K562 (cell line): ENCODE data around the gene IL7R. TPM values are rescaled to one million over a fixed set of nuclear protein-coding genes. Genes with fewer than 3 reads are reported as not detected.

Experiments
- ATAC-seq: fragments of 200-7000 bp; cut with Tn5 transposase; 3 replicates; pipeline ENCODE4 v1.9.1; 2020; ENCODE audit warnings: moderate library complexity
- BruUV-seq: library from RNA; stranded (reverse); fragments of 400-500 nt; replicated peaks from 2 replicates; lab custom pipeline; 2021; lab: Mats Ljungman, UMichigan
- CTCF ChIA-PET: fragments of 300-600 bp; formaldehyde crosslinking; extraction: SDS; loops from one replicate; lab custom pipeline; 2021; ENCODE audit warnings: low intra/inter-chr PET ratio; lab: Yijun Ruan, JAX
- POLR2A ChIA-PET: fragments of 300-600, 350-650 bp; sonication (Branson Sonifier 250); formaldehyde crosslinking; extraction: SDS; loops from one replicate; lab custom pipeline; 2021; ENCODE audit warnings: antibody characterized with exemption, inconsistent platforms; lab: Yijun Ruan, JAX
- DNase-seq, 4 experiments: peaks; one replicate each; pipeline versions ENCODE4 v3.0.0 to v3.0.0-alpha.2; 2011 to 2018; ENCODE audit warnings: low spot score in 3 of 4, mixed read lengths in 3 of 4; ENCODE audit errors: extremely low read depth in 1 of 4
- FAIRE-seq: peaks from 2 replicates; lab custom pipeline; 2011; peaks lifted over from hg19 to GRCh38; lab: Jason Lieb, UNC
- H2AFZ ChIP-seq: 2 replicates; pipeline ENCODE4 v1.6.0; 2011; ENCODE audit warnings: low read depth, low read length, control low read depth, inconsistent platforms
- H3K27ac ChIP-seq: fragments of 200-600 bp; 3 replicates; pipeline ENCODE4 v1.8.0; 2011; ENCODE audit warnings: low read depth, mild to moderate bottlenecking, control low read depth, inconsistent platforms, low read length, moderate library complexity, mixed read lengths; ENCODE audit errors: extremely low read depth
- H3K27me3 ChIP-seq, 2 experiments: fragments of 300-600 bp in 1 of 2; 2 replicates in 1 of 2; 3 replicates in 1 of 2; pipeline versions ENCODE4 v1.6.0 to v1.8.0; 2011; ENCODE audit warnings: inconsistent platforms in 2 of 2, low read length in 2 of 2, mild to moderate bottlenecking in 1 of 2, mixed read lengths in 1 of 2, moderate library complexity in 1 of 2; ENCODE audit not compliant: control insufficient read depth in 2 of 2, insufficient read depth in 2 of 2
- H3K36me3 ChIP-seq: fragments of 300-600 bp; 3 replicates; pipeline ENCODE4 v1.8.0; 2011; ENCODE audit warnings: mild to moderate bottlenecking, low read length, inconsistent platforms; ENCODE audit not compliant: control insufficient read depth, insufficient read depth
- H3K4me1 ChIP-seq, 2 experiments: fragments of 200-600 bp in 1 of 2; replicated peaks in 1 of 2; 2 replicates in 1 of 2; 3 replicates in 1 of 2; pipeline versions ENCODE4 v1.5.1 to v1.8.0; 2011; ENCODE audit warnings: inconsistent platforms in 2 of 2, low read length in 2 of 2, mild to moderate bottlenecking in 1 of 2, mixed read lengths in 1 of 2, moderate library complexity in 1 of 2; ENCODE audit not compliant: control insufficient read depth in 2 of 2, insufficient read depth in 2 of 2
- H3K4me2 ChIP-seq: 2 replicates; pipeline ENCODE4 v1.6.1; 2011; ENCODE audit warnings: low read length, control low read depth, inconsistent platforms, mixed read lengths; ENCODE audit not compliant: insufficient read depth
- H3K4me3 ChIP-seq: fragments of 200-600 bp; sonication (generic), shearing (Covaris generic); 2 replicates; pipeline ENCODE4 v1.5.1; 2016; ENCODE audit warnings: control low read depth, inconsistent platforms
- H3K79me2 ChIP-seq: fragments of 200-600 bp; 3 replicates; pipeline ENCODE4 v1.8.0; 2011; ENCODE audit warnings: low read length, inconsistent platforms; ENCODE audit not compliant: control insufficient read depth, insufficient read depth
- H3K9ac ChIP-seq, 2 experiments: 2 replicates each; pipeline versions ENCODE4 v1.6.0 to v1.6.1; 2011; ENCODE audit warnings: low read depth in 2 of 2, low read length in 2 of 2, control low read depth in 1 of 2, inconsistent platforms in 1 of 2, mild to moderate bottlenecking in 1 of 2, mixed read lengths in 1 of 2; ENCODE audit not compliant: insufficient read depth in 1 of 2
- H3K9me1 ChIP-seq: one replicate; pipeline ENCODE4 v1.6.0; 2011; ENCODE audit warnings: inconsistent platforms, mild to moderate bottlenecking, low read length, moderate library complexity; ENCODE audit not compliant: control insufficient read depth, insufficient read depth
- H3K9me3 ChIP-seq: replicated peaks from 2 replicates; pipeline ENCODE4 v1.5.1; 2011; ENCODE audit warnings: low read depth, low read length, inconsistent platforms; ENCODE audit not compliant: control insufficient read depth, insufficient read depth
- H4K20me1 ChIP-seq: replicated peaks from 2 replicates; pipeline ENCODE4 v1.6.1; 2011; ENCODE audit warnings: low read length, inconsistent platforms, mixed read lengths; ENCODE audit not compliant: control insufficient read depth, insufficient read depth
- BDP1 ChIP-seq: IDR thresholded peaks from 3 replicates; pipeline ENCODE4 v1.6.1; 2011; ENCODE audit not compliant: insufficient read length, insufficient read depth
- CBX5 ChIP-seq: IDR thresholded peaks from 2 replicates; pipeline ENCODE4 v1.6.1; 2014; ENCODE audit warnings: low read depth, borderline replicate concordance
- CEBPG ChIP-seq, 3 experiments: fragments of 200-800 bp in 1 of 3; sonication (Bioruptor generic) in 1 of 3; sonication (generic) in 1 of 3; formaldehyde crosslinking in 1 of 3; IDR thresholded peaks in 2 of 3; conservative IDR thresholded peaks in 1 of 3; 2 replicates each; pipeline versions ENCODE4 v1.6.1 to v1.8.0; 2016 to 2022; ENCODE audit warnings: missing compliant biosample characterization in 2 of 3, missing genetic modification characterization in 2 of 3, mild to moderate bottlenecking in 1 of 3, missing genetic modification reagents in 1 of 3
- CREB1 ChIP-seq, 2 experiments: sonication (generic) in 1 of 2; formaldehyde crosslinking in 1 of 2; IDR thresholded peaks; 2 replicates each; pipeline versions ENCODE4 v1.6.1 to v1.8.0; 2012 to 2022; ENCODE audit warnings: inconsistent platforms in 1 of 2, mild to moderate bottlenecking in 1 of 2, missing genetic modification reagents in 1 of 2, moderate library complexity in 1 of 2
- ELK3 ChIP-seq: fragments of 450-650 bp; formaldehyde crosslinking; IDR thresholded peaks from 2 replicates; pipeline ENCODE4 v1.4.0; 2020; ENCODE audit warnings: mild to moderate bottlenecking
- FOXO4 ChIP-seq: fragments of 450-650 bp; formaldehyde crosslinking; IDR thresholded peaks from 2 replicates; pipeline ENCODE4 v1.4.0; 2020; ENCODE audit warnings: mild to moderate bottlenecking, moderate library complexity
- HES1 ChIP-seq: fragments of 450-650 bp; IDR thresholded peaks from 2 replicates; pipeline ENCODE4 v1.6.1; 2016; ENCODE audit warnings: low read depth, mild to moderate bottlenecking, moderate library complexity
- MAFF ChIP-seq: IDR thresholded peaks from 2 replicates; pipeline ENCODE4 v1.6.1; 2012; ENCODE audit warnings: low read length, improper control_type of control experiment
- MBD1 ChIP-seq: fragments of 250-450 bp; sonication (Bioruptor Pico); IDR thresholded peaks from 2 replicates; pipeline ENCODE4 v1.8.0; 2022; ENCODE audit warnings: inconsistent platforms
- MTF1 ChIP-seq: fragments of 250-450 bp; sonication (Bioruptor Pico); IDR thresholded peaks from 2 replicates; pipeline ENCODE4 v1.9.0; 2021; ENCODE audit warnings: moderate library complexity, mild to moderate bottlenecking, inconsistent platforms, borderline replicate concordance
- NCOA2 ChIP-seq, 2 experiments: fragments of 450-650 bp; IDR thresholded peaks; 2 replicates each; pipeline ENCODE4 v1.6.1; 2018; ENCODE audit warnings: mild to moderate bottlenecking in 2 of 2, moderate library complexity in 1 of 2; ENCODE audit not compliant: partially characterized antibody in 2 of 2
- YBX1 ChIP-seq: fragments of 450-650 bp; IDR thresholded peaks from 2 replicates; pipeline ENCODE4 v1.7.1; 2016; ENCODE audit warnings: mild to moderate bottlenecking
- ZNF79 ChIP-seq: fragments of 250-450 bp; sonication (Bioruptor Pico); IDR thresholded peaks from 2 replicates; pipeline ENCODE4 v1.4.0; 2020; ENCODE audit warnings: low read depth, mild to moderate bottlenecking, moderate library complexity
- WGBS: fragments of 100-300 bp; shearing (Covaris generic); methylation state at CpG from one replicate; pipeline ENCODE4 v1.1.6; 2016; ENCODE audit warnings: low coverage, mixed read lengths; ENCODE audit not compliant: insufficient coverage; ENCODE audit errors: missing lambda C conversion rate; 5-methylcytosine and 5-hydroxymethylcytosine counted together
- in situ Hi-C: fragments of 300-500 bp; cut with MboI; formaldehyde crosslinking; loops from 4 replicates; pipeline ENCODE4 v1.15.0; 2018; ENCODE audit warnings: inconsistent platforms, mixed read lengths
- intact Hi-C: fragments of 100-400 bp; cut with micrococcal nuclease; formaldehyde crosslinking; loops from 2 replicates; pipeline ENCODE4 v1.14.2; 2022
- polyA plus RNA-seq, 8 experiments: library from polyadenylated mRNA; depleted of rRNA in 4 of 8; stranded (reverse) in 5 of 8; unstranded in 3 of 8; fragments of >200 nt; fragmentation: Nextera tagmentation in 2 of 8; fragmentation: Illumina TruSeq in 1 of 8; extraction: Ambion mirVana in 2 of 8; extraction: Trizol in 1 of 8; gene quantifications; 2 replicates each; pipeline versions ENCODE4 v1.2.1 to v1.2.3, GENCODE V29; 2011 to 2014; ENCODE audit warnings: inconsistent platforms in 1 of 8, missing spikeins in 1 of 8
- total RNA-seq, 7 experiments: library from RNA; depleted of rRNA in 6 of 7; stranded (reverse); fragments of >200 nt in 6 of 7; fragmentation: Illumina TruSeq in 2 of 7; extraction: Trizol in 2 of 7; gene quantifications; 2 replicates each; pipeline versions ENCODE4 v1.2.1 to v1.2.3, GENCODE V29; 2011 to 2021; ENCODE audit warnings: low replicate concordance in 1 of 7
- TF ChIP-seq, protein P1 (sequence below), 2 experiments: fragments of 200-800 bp in 1 of 2; sonication (Bioruptor generic) in 1 of 2; sonication (generic) in 1 of 2; formaldehyde crosslinking in 1 of 2; IDR thresholded peaks in 1 of 2; conservative IDR thresholded peaks in 1 of 2; 2 replicates each; pipeline versions ENCODE4 v1.5.0 to v1.6.1; 2016 to 2020; ENCODE audit warnings: missing compliant biosample characterization in 1 of 2, missing genetic modification characterization in 1 of 2, missing genetic modification reagents in 1 of 2

IL7R gene
- total and polyA plus RNA-seq, 9 of the 15 experiments (the other 6 are each of a cell fraction or from before 2014, with no cell fraction given): 0.04 to 0.98 (median 0.09) TPM; not detected in 3

DNA sequence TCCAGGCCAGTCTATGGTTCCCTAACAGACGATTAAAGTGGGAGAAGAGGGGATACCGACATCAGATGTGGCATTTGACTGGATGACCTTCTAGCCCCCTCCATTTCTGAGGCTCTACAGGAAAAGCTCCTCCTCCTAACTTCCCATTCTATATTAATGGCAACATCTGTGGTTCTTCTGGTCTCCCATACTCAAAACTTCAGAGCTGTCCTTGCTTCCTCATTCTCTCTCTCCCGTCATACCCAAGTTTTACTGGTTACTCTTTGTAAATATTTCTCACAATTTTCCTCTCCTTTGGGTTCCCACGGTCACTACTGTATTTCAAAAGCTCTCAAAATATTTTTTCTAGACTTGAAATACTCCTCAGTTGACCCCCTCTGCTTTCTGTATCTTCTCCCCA is 36.0 kb upstream of the IL7R start:
- DNase-seq (no peak), FAIRE-seq (no peak), ATAC-seq (no peak)
- no peaks in the 10 kb centered on the region for H3K9me1 ChIP-seq
- no peaks in the 10 kb centered on the region for H4K20me1 ChIP-seq
- intact Hi-C loops: no loop called here
- no TSS peak for BruUV-seq
- no peak overlapping the region for H3K4me3 ChIP-seq
- no peak overlapping the region for H2AFZ ChIP-seq
- H3K9ac ChIP-seq: no peak overlapping the region
- H3K4me1 ChIP-seq: no peaks in the 10 kb centered on the region
- no peak overlapping the region for H3K27ac ChIP-seq
- no peaks in the 10 kb centered on the region for H3K36me3 ChIP-seq
- 2% methylated on average over 4 of the region's 4 CpGs for WGBS
- CTCF ChIA-PET: no interaction called here
- H3K4me2 ChIP-seq: no peak overlapping the region
- H3K79me2 ChIP-seq: no peaks in the 10 kb centered on the region
- POLR2A ChIA-PET: no interaction called here
- H3K9me3 ChIP-seq: no peaks in the 10 kb centered on the region
- in situ Hi-C loops: no loop called here
- H3K27me3 ChIP-seq: no peaks in the 10 kb centered on the region
- TF ChIP-seq YBX1 (no peak), ZNF79 (CRISPR knock-in tag) (no peak), ELK3 (no peak), MBD1 (CRISPR knock-in tag) (no peak), HES1 (no peak), FOXO4 (CRISPR knock-in tag) (no peak), MTF1 (no peak), CBX5 (no peak), NCOA2 (IDR thresholded peaks at IDR 0.05; ENCODE audit: partially characterized antibody in 2 of 2) (no peak), MAFF (no peak), CEBPG (CRISPR knock-in tag; IDR thresholded peaks at IDR 0.05) (no peak), CEBPG (tag; conservative IDR thresholded peaks at IDR 0.05 in 1 of 2, IDR thresholded peaks at IDR 0.05 in 1 of 2) (no peak), CREB1 (IDR thresholded peaks at IDR 0.05) (no peak), CREB1 (CRISPR knock-in tag; IDR thresholded peaks at IDR 0.05) (no peak), BDP1 (no peak)
- TF ChIP-seq, protein P1, sequence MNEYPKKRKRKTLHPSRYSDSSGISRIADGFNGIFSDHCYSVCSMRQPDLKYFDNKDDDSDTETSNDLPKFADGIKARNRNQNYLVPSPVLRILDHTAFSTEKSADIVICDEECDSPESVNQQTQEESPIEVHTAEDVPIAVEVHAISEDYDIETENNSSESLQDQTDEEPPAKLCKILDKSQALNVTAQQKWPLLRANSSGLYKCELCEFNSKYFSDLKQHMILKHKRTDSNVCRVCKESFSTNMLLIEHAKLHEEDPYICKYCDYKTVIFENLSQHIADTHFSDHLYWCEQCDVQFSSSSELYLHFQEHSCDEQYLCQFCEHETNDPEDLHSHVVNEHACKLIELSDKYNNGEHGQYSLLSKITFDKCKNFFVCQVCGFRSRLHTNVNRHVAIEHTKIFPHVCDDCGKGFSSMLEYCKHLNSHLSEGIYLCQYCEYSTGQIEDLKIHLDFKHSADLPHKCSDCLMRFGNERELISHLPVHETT (CRISPR knock-in tag; conservative IDR thresholded peaks at IDR 0.05 in 1 of 2, IDR thresholded peaks at IDR 0.05 in 1 of 2): no peak
